Limb (tissue), 2 donors: ENCODE data around the gene AOAH.

Experiments used
- DNase-seq, 2 donors: peaks; one replicate each; pipeline ENCODE4 v3.0.0-alpha.2; 2016; ENCODE audit errors: extremely low spot score in 2 of 2

The AOAH gene

GRCh38 chr7:36635091-36635490 is 89.2 kb downstream of the AOAH start:
- DNase-seq: no peak

GRCh38 chr7:36633377-36633776 is 90.9 kb downstream of the AOAH start:
- no peak for DNase-seq

GRCh38 chr7:36630112-36630650 is 94.1 kb downstream of the AOAH start:
- DNase-seq: no peak

- DNase-seq: no peak
These were observed 94.9 kb downstream of the AOAH start for GRCh38 chr7:36629351-36629750.

GRCh38 chr7:36627836-36628235 is 96.5 kb downstream of the AOAH start:
- no peak for DNase-seq

GRCh38 chr7:36626111-36626510 is 98.2 kb downstream of the AOAH start:
- DNase-seq: no peak

- DNase-seq: no peak
These were observed 99.0 kb downstream of the AOAH start for GRCh38 chr7:36625247-36625646.

- DNase-seq: no peak
These were observed 101.0 kb downstream of the AOAH start for GRCh38 chr7:36623247-36623646.

- DNase-seq: no peak
These were observed 102.9 kb downstream of the AOAH start for GRCh38 chr7:36621396-36621795.

- no peak for DNase-seq
These were observed 104.1 kb downstream of the AOAH start for GRCh38 chr7:36620166-36620708.

- no peak for DNase-seq
These were observed 106.9 kb downstream of the AOAH start for GRCh38 chr7:36617408-36617807.

GRCh38 chr7:36615852-36616540 is 108.3 kb downstream of the AOAH start:
- no peak for DNase-seq

GRCh38 chr7:36614959-36615358 is 109.3 kb downstream of the AOAH start:
- no peak for DNase-seq

GRCh38 chr7:36613031-36613614 is 111.2 kb downstream of the AOAH start:
- no peak for DNase-seq

- no peak for DNase-seq
These were observed 112.6 kb downstream of the AOAH start for GRCh38 chr7:36611703-36612102.

- no peak for DNase-seq
These were observed 116.6 kb downstream of the AOAH start for GRCh38 chr7:36607721-36608095.

GRCh38 chr7:36606976-36607720 is 117.1 kb downstream of the AOAH start:
- no peak for DNase-seq

- no peak for DNase-seq
These were observed 117.9 kb downstream of the AOAH start for GRCh38 chr7:36606153-36606975.

GRCh38 chr7:36605261-36606051 is 118.8 kb downstream of the AOAH start:
- DNase-seq: no peak

GRCh38 chr7:36604806-36605205 is 119.5 kb downstream of the AOAH start:
- no peak for DNase-seq
